GM21447 (cell line): Measurements from ENCODE around the gene LHFPL6.

Experiments
- ATAC-seq: cut with Tn5 transposase; IDR thresholded peaks from one replicate; pipeline ENCODE4 v1.9.1; 2021; ENCODE audit not compliant: unreplicated experiment

LHFPL6 gene

GRCh38 chr13:39557285-39557955 lies 45.6 kb downstream of the LHFPL6 start:
- ATAC-seq = no peak

GRCh38 chr13:39556866-39557265 lies 46.1 kb downstream of the LHFPL6 start:
- ATAC-seq = no peak

- ATAC-seq = no peak
Observed at GRCh38 chr13:39554371-39554770, 48.6 kb downstream of the LHFPL6 start.

- ATAC-seq = no peak
Observed at GRCh38 chr13:39552246-39552645, 50.7 kb downstream of the LHFPL6 start.

GRCh38 chr13:39550931-39551330 lies 52.1 kb downstream of the LHFPL6 start:
- ATAC-seq = no peak

- ATAC-seq = no peak
Observed at GRCh38 chr13:39547108-39547507, 55.9 kb downstream of the LHFPL6 start.

GRCh38 chr13:39542361-39542760 lies 60.6 kb downstream of the LHFPL6 start:
- no peak for ATAC-seq

GRCh38 chr13:39540929-39541605 lies 61.9 kb downstream of the LHFPL6 start:
- ATAC-seq = no peak

GRCh38 chr13:39538816-39539790 lies 63.9 kb downstream of the LHFPL6 start:
- ATAC-seq = no peak

GRCh38 chr13:39536906-39537305 lies 66.1 kb downstream of the LHFPL6 start:
- no peak for ATAC-seq

- no peak for ATAC-seq
Observed at GRCh38 chr13:39536274-39536673, 66.7 kb downstream of the LHFPL6 start.

- no peak for ATAC-seq
Observed at GRCh38 chr13:39533651-39534150, 69.3 kb downstream of the LHFPL6 start.

GRCh38 chr13:39531646-39532045 lies 71.3 kb downstream of the LHFPL6 start:
- ATAC-seq = no peak

GRCh38 chr13:39530916-39531315 lies 72.1 kb downstream of the LHFPL6 start:
- ATAC-seq = no peak

- ATAC-seq = no peak
Observed at GRCh38 chr13:39528661-39528980, 74.4 kb downstream of the LHFPL6 start.

- ATAC-seq = no peak
Observed at GRCh38 chr13:39527961-39528660, 74.9 kb downstream of the LHFPL6 start.

- no peak for ATAC-seq
Observed at GRCh38 chr13:39527301-39527700, 75.7 kb downstream of the LHFPL6 start.

GRCh38 chr13:39526499-39526898 lies 76.5 kb downstream of the LHFPL6 start:
- no peak for ATAC-seq

GRCh38 chr13:39525506-39525905 lies 77.5 kb downstream of the LHFPL6 start:
- no peak for ATAC-seq

GRCh38 chr13:39524795-39525194 lies 78.2 kb downstream of the LHFPL6 start:
- ATAC-seq = no peak

- no peak for ATAC-seq
Observed at GRCh38 chr13:39522329-39522728, 80.7 kb downstream of the LHFPL6 start.
